GM23338 (cell line): ENCODE data around the gene ESR2.
"Not testable (repeated sequence)": the region's sequence is repeated elsewhere in the genome, so short reads cannot be mapped to it uniquely, and the experiment has no call there.

ENCODE experiments used
- CREB1 ChIP-seq: fragments of 250-450 bp; sonication (Bioruptor Pico); IDR thresholded peaks from 2 replicates; pipeline ENCODE4 v1.5.0; 2020; ENCODE audit warnings: low read depth, mild to moderate bottlenecking, moderate library complexity
- CTCF ChIP-seq, 2 experiments: fragments of 200-600 bp in 1 of 2; sonication (generic) in 1 of 2; conservative IDR thresholded peaks; 2 replicates each; pipeline versions ENCODE4 v1.5.1 to v1.6.1; 2016 to 2017; ENCODE audit warnings: antibody characterized with exemption in 2 of 2, low read depth in 2 of 2, mild to moderate bottlenecking in 2 of 2, moderate library complexity in 1 of 2
- EZH2 ChIP-seq: fragments of 200-600 bp; sonication (generic); IDR thresholded peaks from one replicate; pipeline ENCODE4 v1.8.0; 2017; ENCODE audit warnings: antibody characterized with exemption, mild to moderate bottlenecking, low read depth; ENCODE audit not compliant: unreplicated experiment
- EZH2phosphoT487 ChIP-seq: fragments of 200-600 bp; sonication (generic); IDR thresholded peaks from one replicate; pipeline ENCODE4 v1.8.1; 2018; ENCODE audit warnings: antibody characterized with exemption; ENCODE audit not compliant: unreplicated experiment
- JUNB ChIP-seq: IDR thresholded peaks from one replicate; pipeline ENCODE4 v1.6.1; 2016; ENCODE audit warnings: antibody characterized with exemption; ENCODE audit not compliant: unreplicated experiment
- POLR2AphosphoS5 ChIP-seq: IDR thresholded peaks from 2 replicates; pipeline ENCODE4 v1.6.1; 2016; ENCODE audit warnings: antibody characterized with exemption, low read depth
- REST ChIP-seq: IDR thresholded peaks from one replicate; pipeline ENCODE4 v1.6.1; 2018; ENCODE audit warnings: antibody characterized with exemption; ENCODE audit not compliant: unreplicated experiment
- STAT1 ChIP-seq: IDR thresholded peaks from one replicate; pipeline ENCODE4 v1.6.1; 2016; ENCODE audit warnings: antibody characterized with exemption; ENCODE audit not compliant: unreplicated experiment
- ZNF114 ChIP-seq: fragments of 250-450 bp; sonication (Bioruptor Pico); IDR thresholded peaks from 2 replicates; pipeline ENCODE4 v1.5.0; 2020; ENCODE audit warnings: mild to moderate bottlenecking, moderate library complexity

- not testable (repeated sequence) for TF ChIP-seq EZH2; POLR2AphosphoS5; CTCF (conservative IDR thresholded peaks at IDR 0.05; ENCODE audit: low read depth in 2 of 2); REST; ZNF114; JUNB; EZH2phosphoT487; STAT1; CREB1 (CRISPR knock-in tag)
Observed at GRCh38 chr14:64043296-64043695, 250.9 kb downstream of the ESR2 start.
